A172 (cell line): ENCODE measurements around the gene KDM5C. TPM values are rescaled to one million over a fixed set of nuclear protein-coding genes. Genes with fewer than 3 reads are reported as not detected.

ENCODE experiments used
- DNase-seq: peaks from one replicate; pipeline ENCODE4 v3.0.0-alpha.2; 2015; ENCODE audit warnings: low spot score
- total RNA-seq: library from RNA; depleted of rRNA; stranded (reverse); fragments of >200 nt; shearing (Covaris generic); gene quantifications from 2 replicates; pipeline ENCODE4 v1.2.3, GENCODE V29; 2014

Gene KDM5C
- total RNA-seq, 1 experiment from 2014 or later = 41.9 TPM

GRCh38 chrX:53250556-53250955 is 25.5 kb upstream of the KDM5C start:
- DNase-seq = no peak

DNA sequence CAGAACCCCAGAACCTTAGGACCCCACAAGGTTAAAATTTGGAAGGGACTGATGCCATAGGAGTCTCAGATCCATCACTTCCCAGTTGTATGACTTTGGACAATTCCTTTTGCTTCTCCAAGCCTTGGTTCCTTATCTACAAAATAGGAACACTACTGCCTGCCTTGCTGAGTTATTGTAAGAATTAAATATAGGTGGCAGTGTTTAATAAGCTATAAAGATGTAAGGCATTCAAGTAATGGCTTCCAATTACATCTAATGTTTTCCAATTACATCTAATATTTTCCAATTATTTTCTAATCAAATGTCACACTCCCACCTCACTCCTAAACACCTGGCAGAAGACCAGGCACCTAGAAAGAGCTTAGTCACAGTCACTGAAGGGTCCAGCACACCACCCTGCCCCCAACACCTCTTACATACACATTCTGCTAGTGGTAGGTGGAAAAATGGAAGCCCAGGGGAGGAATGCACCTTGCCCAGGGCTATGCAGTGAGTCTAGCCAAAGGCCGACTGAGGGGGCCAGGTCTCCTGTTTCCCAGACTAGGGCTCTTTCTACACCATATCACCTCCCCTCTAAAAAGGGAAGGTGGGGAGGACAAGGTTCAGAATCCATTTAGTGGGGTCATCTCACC is 24.5 kb upstream of the KDM5C start:
- no peak for DNase-seq

- no peak for DNase-seq
Measured at GRCh38 chrX:53247928-53248327, 22.9 kb upstream of the KDM5C start.

GRCh38 chrX:53246231-53246630 is 21.2 kb upstream of the KDM5C start:
- no peak for DNase-seq

- DNase-seq = no peak
Measured at GRCh38 chrX:53244610-53245009, 19.6 kb upstream of the KDM5C start.

- DNase-seq = no peak
Measured at GRCh38 chrX:53242310-53242709, 17.3 kb upstream of the KDM5C start.

- no peak for DNase-seq
Measured at GRCh38 chrX:53241558-53241957, 16.6 kb upstream of the KDM5C start.

GRCh38 chrX:53239474-53239873 is 14.5 kb upstream of the KDM5C start:
- DNase-seq = peak; percentile 6

GRCh38 chrX:53237056-53237455 is 12.0 kb upstream of the KDM5C start:
- no peak for DNase-seq

DNA sequence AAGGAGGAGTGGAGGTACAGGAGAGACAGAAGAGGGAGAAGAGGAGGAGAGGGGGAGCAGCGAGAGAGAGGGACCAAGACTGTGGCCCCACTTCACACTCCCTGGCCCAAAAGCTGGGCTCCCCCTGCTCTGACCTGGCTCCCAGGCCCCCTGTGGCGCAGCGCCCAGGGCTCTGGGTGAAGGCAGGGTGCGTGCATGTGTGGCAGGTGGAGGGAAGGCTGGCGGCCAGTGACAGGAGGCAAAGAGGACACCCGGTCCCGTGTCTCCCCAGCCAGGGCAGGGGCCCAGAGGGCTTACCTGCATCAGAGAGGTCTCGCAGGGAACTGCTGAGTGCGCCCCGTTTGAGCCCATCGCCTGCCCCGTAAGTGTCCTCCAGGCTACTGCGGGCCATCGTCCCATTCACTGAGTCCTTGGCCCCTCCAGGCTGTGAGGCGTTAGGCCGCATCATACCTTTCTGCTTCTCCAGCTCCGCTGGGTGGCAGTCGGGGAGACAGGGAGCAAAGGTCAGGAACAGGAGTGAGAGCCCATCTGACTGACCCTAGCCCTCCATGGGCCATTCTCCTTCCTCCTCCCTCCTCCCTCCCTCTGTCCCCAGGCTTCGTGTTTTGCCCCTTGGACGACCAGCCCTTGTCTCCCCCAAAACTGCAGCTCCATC is 11.1 kb upstream of the KDM5C start:
- no peak for DNase-seq

DNA sequence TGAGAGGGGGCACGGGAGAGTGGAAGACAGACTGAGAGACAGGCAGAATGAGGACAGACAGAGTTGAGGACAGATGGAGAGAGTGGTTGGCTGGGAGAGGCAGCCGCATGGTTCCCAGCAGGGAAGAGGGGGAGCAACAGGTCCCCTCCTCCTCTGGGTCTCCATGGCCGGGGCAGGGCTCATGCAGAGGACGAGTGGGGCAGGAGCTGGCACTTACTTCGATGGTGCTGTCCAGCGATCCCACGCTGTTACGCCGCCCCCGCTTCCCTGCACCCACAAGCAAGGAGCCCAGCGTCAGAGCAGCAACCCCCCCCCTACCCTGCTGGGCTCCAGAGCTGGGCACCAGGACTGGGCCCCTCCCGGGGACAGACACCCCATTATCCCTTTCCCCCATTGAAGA is 10.6 kb upstream of the KDM5C start:
- no peak for DNase-seq

DNA sequence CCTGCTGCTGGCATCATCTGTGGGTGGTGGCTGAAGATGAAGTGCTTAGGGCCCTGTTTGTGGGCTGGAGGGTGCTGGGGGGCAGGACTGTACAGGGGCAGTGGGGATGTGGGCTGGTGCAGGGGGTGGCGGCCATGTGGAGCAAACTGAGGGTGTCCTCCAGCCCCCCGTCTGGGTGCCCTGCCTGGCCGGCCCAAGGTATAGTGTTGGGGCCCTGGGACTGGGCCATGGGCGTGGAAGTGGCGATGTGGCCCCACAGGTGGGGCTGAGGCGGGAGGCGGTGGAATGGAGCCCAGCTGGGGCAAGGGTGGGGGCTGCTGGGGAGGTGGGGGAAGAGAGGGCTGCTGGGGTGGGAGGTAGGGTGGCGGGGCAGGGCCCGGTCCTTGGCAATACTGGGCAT is 9.5 kb upstream of the KDM5C start:
- DNase-seq = no peak

DNA sequence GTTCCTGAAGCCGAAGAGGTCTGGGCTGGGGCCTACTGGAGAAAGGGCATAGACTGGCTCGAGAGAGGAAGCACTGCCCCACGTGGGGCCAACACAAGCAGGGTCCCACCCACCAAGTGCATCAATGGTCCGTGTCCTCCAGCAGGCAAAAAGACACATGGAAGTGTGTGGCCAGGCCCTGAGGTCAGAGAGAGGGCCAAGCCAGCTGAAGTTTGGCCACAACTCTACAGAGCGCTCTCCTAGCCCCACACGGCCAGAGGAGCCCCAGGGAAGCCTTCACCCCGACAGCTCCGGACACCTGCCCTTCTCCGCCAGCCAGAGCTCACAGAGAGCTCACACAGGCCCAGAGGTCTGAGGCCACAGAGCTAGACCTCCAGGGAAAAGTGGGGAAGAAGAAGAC is 8.5 kb upstream of the KDM5C start:
- DNase-seq = no peak

DNA sequence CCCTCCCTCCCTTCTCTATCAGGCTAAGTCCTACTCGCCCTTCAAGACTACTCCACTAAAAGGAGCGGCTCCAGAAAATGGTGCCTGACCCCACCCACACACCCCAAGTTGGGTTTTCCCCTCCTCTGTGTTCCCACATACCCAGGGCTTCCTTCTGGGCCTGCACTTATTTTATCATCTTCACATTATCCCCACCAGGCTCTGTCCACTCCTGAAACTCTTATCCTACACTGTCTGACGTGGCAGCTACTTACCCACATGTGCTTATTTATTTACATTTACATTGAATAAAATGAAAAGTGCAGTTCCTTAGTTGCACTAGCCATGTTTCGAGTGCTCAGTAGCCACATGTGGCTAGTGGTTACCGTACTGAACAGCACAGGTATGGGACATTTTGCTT is 5.1 kb upstream of the KDM5C start:
- no peak for DNase-seq

- DNase-seq = no peak
Measured at GRCh38 chrX:53227224-53227765, 2.3 kb upstream of the KDM5C start.

GRCh38 chrX:53223955-53224859 is 800 bp downstream of the KDM5C start:
- peak; percentile 63 for DNase-seq

DNA sequence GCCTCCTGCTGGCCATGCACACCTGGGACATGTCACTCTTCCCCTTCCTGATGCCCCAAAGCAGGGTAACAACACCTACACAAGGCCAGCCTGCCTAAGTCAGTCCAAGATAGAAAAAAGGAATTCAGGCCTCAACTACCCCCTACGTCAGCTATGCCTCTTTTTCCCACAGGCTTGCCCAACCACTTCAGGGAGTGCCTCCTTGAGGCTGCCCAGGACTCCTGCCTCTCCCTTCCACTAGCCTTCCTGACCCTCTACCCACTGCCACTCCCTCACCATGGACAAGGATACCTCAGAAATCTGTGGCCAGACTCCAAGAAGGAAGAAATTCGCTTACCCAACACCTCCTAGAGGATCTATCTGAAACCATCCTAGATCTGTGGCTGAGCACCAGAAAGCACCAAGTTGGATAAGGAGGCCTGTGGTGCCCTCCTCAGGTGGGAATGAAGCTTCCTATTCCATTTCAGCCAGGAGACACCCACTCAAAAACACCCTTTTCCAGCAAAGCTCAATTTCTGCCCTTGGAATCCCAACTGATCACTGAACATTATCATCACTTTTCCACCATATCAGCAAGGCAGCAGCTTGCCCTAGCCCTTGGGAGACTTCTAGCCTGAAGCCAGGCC is 1.8 kb downstream of the KDM5C start:
- no peak for DNase-seq

- DNase-seq = peak; percentile 67
Measured at GRCh38 chrX:53211391-53211978, 13.5 kb downstream of the KDM5C start.

- no peak for DNase-seq
Measured at GRCh38 chrX:53196678-53197077, 28.3 kb downstream of the KDM5C start.

DNA sequence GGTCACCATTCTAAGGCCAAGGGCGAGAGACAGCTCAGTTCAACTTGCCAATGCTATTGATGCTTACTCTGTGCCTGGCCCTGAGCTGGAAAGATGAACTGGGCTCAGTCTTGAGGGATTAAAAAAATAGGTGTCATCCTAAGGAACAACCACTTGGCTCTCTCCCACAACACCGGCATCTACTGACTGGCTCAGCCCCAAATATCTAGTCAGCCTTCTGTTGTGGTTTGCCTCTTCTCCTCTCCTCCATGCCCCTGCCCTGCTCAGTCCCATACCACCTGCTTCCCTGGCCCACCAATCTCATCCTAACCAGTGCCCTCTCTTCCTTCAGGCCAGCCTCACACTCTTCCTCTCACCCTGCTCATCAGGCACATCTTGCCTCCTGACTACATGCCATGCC is 29.6 kb downstream of the KDM5C start:
- DNase-seq = no peak

GRCh38 chrX:53194308-53194707 is 30.7 kb downstream of the KDM5C start:
- no peak for DNase-seq

DNA sequence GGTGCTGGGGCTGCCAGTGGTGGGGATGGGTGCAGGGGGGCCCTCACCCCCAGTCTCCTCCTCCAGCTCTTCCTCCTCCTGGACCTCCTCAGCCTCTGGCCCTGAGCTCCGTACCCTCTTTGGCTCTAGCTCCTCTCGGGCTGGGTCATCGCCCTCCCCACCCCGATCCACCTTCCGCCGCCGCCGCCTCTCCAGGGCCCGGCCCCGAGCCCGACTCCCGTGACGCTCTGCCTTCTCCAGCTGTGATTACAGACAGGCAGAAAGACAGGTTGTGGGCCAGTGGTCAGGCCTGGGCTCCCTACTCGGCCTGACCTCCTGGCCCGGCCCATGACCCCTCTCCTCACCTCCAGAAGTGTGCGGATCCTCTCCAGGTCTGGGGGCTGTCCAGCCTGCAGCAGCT is 31.9 kb downstream of the KDM5C start:
- DNase-seq = no peak
